ENCODE data around the gene HEY2.

- TF ChIP-seq, protein P1, sequence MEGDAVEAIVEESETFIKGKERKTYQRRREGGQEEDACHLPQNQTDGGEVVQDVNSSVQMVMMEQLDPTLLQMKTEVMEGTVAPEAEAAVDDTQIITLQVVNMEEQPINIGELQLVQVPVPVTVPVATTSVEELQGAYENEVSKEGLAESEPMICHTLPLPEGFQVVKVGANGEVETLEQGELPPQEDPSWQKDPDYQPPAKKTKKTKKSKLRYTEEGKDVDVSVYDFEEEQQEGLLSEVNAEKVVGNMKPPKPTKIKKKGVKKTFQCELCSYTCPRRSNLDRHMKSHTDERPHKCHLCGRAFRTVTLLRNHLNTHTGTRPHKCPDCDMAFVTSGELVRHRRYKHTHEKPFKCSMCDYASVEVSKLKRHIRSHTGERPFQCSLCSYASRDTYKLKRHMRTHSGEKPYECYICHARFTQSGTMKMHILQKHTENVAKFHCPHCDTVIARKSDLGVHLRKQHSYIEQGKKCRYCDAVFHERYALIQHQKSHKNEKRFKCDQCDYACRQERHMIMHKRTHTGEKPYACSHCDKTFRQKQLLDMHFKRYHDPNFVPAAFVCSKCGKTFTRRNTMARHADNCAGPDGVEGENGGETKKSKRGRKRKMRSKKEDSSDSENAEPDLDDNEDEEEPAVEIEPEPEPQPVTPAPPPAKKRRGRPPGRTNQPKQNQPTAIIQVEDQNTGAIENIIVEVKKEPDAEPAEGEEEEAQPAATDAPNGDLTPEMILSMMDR (conservative IDR thresholded peaks at IDR 0.05 in 1 of 2, IDR thresholded peaks at IDR 0.05 in 1 of 2; ENCODE audit: low read depth in 1 of 2, low read length in 2 of 2) = no peak
- TF ChIP-seq EZH2 (IDR thresholded peaks at IDR 0.05; ENCODE audit: low read length, missing control alignments) = no peak
Measured at GRCh38 chr6:125794342-125795137, 45.1 kb downstream of the HEY2 start.
